ENCODE measurements around the gene CYP46A1.
A peak's percentile ranks its signal among the peaks of the same experiment; 100 is the strongest.

The CYP46A1 gene

GRCh38 chr14:99744199-99744872 lies 60.2 kb downstream of the CYP46A1 start:
- DNase-seq (ENCODE audit: low read depth): peak; percentile 69

DNA sequence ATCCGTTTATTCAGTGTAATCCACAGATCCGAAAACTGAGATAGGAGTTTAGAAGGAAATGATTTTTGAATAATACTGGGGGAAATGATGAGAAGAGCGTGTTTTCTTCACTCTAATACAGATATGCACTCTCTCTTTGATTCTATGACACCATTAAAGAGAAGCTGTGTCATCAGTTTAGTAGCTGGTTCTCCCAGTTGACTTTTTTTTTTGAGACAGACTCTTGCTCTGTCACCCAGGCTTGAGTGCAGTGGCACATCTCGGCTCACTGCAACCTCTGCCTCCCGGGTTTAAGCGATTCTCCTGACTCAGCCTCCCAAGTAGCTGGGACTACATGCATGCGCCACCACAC lies 60.8 kb downstream of the CYP46A1 start:
- no peak for DNase-seq (ENCODE audit: low read depth)

DNA sequence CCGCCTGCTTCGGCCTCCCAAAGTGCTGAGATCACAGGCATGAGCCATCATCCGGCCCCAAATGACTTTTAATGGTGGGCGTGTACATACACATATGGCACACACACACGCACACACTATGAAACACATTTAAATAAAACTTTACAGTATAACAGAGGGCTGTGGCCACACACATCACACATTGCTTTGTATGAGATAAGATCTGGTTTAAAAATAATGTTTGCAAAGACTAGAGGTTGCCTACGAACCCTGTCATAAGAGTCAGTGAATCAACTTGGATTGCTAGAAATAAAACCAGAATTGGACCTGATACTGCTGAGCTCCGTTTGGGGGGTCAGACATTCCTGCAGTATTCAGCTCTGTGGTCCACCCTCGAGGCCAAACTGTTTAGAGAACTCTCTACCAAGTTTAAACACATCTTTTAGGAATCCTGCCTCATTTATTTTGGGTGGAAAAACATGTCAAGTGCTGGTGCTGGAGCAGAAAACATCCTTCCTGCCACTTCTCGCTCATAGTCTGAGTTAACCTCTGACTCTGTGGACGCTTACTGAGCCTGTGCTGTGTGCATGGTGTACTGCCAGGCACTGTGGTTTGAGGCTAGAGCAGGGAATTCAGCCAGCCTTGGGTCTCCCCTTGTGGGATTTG lies 61.3 kb downstream of the CYP46A1 start:
- peak; percentile 50 for DNase-seq (ENCODE audit: low read depth)

- no peak for DNase-seq (ENCODE audit: low read depth)
Measured at GRCh38 chr14:99747167-99747566, 63.1 kb downstream of the CYP46A1 start.

GRCh38 chr14:99747582-99748330 lies 63.7 kb downstream of the CYP46A1 start:
- no peak for DNase-seq (ENCODE audit: low read depth)

DNA sequence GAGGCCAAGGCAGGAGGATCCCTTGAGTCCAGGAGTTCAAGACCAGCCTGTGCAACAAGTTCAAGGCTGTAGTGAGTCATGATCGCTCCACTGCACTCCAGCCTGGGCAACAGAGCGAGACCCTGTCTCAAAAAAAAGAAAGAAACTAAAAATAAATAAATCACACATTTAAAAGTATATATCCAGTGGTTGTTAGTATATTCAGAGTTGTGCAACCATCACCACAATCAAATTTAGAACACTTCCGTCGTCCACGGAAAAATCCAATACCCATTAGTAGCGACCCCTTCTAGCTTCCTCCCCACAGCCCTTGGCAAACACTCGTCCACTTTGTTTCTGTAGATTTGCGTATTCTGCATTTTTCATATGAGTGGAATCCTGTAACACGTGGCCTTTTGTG lies 64.4 kb downstream of the CYP46A1 start:
- no peak for DNase-seq (ENCODE audit: low read depth)

DNA sequence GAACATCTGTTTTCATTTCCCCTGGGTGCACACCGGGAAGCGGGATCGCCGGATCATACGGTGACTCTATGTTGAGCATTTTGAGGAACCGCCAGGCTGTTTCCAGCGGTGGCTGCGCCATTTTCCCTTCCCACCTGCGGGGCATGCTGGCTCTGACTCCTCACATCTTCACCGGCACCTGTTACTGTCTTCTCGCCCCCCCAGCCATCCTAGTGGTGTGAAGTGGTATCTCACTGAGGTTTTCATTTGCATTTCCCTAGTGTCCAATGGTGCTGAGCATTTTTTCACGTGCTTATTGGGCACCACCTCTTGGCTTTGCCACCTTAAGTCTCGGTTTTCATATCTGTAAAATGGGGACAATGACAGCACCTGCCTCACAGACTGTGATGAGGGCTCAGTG lies 65.0 kb downstream of the CYP46A1 start:
- no peak for DNase-seq (ENCODE audit: low read depth)

DNA sequence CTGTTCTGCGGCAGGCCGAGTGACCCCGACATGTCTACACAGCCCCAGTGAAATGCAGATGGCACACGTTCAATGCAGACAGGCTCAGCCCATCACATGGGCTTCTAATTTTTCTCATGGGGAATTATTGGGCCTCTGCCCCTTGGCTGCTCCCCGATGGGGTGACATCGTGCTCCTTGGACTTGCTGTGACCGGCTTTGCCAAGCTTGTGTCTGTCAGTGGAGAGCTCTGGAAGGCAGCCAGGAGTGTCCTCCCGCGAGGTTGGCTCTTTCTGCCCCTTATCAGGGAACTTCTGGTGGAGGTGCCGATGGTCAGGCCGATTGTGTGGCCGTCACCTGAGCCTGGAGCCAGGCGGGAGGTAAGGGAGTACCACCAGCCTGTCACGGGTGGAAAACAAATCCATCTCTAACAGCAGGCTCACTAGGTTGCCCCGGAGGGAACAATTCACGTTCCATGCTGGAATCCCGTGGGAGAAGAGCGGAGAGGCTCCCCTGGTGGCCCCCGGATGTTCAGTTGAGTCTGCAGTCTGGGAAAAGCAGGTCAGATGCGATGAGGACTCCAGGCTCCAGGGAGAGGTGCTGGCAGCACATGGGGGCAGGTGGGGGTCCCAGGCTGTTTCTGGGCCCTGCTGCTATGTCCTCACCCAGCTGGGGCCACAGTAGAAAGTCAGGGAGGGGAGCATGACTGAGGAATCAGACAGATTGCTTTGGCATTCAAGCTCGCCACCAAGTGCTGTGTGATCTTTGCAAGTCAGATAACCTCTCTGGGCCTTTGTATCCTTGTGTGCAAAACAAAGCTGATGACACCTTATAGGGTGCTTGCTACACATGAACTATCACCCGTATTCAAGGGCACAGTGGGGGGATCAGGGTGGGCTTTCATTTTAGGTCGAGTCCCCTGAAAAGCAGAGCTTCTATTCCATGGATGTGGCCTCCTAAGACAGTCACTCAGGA lies 65.9 kb downstream of the CYP46A1 start:
- no peak for DNase-seq (ENCODE audit: low read depth)

DNA sequence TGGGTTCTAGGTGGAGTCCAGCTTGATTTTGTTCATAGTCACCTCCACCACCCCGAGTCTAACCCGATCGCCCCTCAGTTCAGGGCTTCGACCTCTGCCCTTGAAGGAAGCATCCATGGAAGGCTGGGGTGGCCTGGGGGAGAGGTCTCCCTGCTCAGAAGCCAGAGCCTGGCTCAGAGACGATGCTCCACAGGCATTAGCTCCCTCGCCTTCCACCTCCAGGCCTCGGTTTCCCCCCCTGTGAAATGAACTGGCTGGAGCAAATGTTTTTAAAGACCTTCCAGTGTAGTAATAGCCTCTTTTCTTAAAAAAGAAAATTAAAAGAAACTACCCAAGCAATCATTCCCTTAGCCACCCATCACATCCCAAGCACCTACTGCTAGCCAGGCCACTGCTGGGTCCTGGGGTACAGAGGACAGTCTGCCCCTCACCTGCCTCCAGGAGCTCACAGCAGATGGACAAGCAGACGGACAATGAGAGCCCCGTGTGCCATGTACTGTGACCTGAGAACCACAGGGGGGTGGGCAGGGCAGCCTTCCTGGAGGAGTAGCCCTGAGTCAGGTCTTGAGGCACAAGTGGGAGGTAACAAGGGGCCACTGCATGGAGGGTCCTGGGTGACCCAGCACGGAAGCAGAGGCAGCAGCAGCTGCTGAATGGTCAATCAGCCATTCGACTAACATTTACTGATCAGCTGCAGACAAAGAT lies 66.8 kb downstream of the CYP46A1 start:
- no peak for DNase-seq (ENCODE audit: low read depth)

DNA sequence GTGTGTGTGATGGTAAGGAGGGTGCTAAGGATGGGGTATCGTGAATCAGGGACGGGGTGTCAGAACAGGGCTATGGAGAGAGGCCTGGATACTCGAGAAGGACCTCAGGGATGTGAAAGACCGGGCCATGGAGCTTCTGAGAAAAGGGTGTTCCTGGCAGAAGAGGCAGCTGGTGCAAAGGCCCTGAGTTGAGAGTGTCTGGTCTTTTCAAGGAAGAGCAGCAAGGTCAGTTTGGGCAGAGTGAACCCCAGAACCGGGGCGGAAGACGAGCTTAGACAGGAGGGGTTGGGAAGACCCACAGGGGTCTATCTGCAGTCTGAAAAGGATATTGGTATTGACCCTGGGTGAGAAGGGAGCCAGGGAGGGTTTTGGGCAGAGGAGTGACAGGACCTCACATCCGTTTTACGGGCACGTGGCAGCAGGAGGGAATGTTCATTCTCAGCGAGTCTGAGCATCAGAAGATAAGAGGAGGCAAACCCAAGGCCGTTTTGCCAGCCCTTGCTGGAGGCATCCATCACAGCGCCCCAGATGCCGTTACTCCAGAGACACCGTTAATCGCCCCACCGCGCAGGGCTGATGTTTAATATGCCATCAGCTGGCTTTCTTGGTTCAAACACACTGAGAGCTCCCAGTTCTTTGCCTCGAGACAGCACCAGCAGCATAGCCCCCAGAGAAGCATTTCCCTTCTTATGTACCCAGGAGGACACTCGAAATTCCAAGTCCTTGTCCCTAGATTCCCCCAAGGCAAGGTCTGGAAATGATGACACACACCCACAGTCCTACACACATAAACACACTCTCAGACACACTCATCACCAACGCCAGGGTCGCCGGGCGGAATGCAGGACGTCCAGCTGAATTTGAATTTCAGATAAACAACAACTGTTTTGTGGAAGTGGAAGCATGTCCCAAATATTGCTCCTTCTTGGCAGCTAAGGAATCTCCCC lies 67.7 kb downstream of the CYP46A1 start:
- DNase-seq (ENCODE audit: low read depth): peak; percentile 27

DNA sequence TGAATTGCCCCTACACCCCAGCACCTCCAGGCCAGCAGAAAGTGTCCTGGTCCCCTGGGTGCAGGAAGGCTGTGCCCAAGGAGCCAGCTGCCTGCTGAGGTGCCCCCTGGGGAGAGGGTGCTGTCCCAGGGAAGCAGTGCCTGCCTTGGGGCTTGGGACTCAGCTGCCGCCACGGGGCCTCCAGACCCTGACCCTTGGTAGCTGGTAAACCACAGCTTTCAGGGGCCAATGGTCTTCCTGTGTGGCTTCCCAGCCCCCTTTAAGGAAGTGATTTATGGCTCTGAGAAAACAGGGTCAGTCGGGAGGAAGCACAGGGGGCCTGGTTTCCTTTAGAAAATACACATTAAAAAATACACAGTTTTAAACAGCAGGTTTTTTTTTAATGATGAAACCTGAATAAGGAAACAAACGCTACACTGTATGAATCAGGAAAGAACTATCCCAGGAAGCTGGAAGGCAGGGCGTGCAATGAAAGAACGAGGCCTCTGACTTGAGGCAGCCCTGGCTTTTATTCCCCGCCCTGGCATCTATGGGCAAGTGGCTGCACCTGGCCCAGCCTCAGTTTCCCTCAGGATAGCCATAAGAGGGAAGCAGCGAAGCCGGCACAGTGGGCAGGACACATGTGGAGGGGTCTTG lies 68.5 kb downstream of the CYP46A1 start:
- peak; percentile 57 for DNase-seq (ENCODE audit: low read depth)

GRCh38 chr14:99753225-99754140 lies 69.4 kb downstream of the CYP46A1 start:
- no peak for DNase-seq (ENCODE audit: low read depth)

DNA sequence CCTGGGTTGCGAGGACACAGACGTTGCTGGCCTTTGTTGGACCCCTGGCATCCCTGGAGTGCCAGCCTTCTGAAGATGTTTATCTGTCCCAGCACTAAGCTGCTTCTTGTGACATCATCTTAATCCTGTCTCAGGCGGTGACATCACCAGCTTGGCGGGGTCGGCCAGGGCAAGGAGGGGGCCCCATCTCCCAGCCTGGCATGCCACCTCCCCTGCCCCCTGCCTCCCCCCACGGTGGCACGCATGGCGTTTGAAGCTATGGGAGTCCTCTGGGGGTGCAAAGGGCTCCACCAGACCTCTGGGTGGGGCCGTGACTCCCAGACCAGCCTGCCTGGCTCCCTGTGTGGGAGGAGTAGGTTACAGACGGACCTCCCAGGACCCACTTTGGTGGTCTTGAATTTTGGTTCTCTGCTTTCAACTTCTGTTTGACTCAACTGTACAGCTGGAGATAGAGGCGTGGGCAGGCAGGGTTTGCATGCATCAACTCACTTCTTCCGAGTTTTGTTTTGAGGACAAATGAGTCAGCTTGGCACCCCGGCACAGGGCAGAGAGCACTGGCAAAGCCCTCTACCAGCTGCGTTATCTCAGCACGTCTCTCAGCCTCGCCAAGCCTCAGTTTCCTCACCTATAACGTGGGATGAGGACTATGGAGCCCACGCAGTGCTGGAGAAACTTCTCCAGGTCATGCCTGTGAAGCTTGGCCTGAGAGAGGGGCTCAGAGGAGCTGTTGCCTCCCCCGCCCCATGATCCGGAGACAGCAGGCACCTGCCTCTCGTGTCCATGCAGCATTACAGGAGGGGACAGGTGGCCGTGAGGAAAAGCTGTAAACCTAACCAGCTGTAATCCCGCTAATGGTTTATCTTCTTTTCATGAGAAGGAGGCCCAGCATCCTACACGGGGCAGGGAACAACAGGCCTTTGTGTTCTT lies 70.3 kb downstream of the CYP46A1 start:
- DNase-seq (ENCODE audit: low read depth): peak; percentile 60

DNA sequence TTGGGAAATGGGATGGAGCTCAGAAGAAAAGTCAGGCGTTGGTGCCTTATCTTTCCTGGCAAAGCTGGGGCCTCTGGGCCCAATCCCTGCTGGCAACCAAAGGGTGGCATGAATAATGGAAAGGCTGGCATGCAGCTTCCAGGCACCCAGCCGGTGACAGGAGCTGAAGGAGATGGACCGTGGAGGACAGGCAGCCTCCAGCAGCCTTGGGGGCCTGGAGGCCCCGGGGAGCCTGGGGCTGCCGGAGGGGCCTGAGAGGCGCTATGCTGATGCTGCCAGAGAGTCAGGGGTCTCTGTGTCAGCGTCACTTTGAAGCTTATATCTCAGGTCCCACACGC lies 70.9 kb downstream of the CYP46A1 start:
- no peak for DNase-seq (ENCODE audit: low read depth)

GRCh38 chr14:99755629-99756603 lies 71.8 kb downstream of the CYP46A1 start:
- DNase-seq (ENCODE audit: low read depth): peak; percentile 91

DNA sequence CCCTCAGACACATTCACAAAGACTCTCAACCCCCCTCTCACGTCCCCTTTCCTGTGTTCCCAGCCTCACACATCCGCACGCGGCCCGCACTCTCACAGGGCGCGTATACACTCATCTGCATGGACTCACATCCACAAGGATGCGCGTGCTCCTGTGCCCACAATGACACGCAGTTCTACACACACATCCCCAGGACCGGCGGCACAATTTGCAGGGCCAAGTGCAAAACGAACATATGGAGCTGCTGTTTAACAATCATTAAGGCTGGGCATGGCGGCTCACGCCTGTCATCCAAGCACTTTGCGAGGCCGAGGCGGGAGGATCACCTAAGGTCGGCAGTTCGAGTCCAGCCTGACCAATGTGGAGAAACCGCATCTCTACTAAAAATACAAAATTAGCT lies 72.7 kb downstream of the CYP46A1 start:
- DNase-seq (ENCODE audit: low read depth): no peak

Measured in fibroblast of gingiva (primary cell).